ENCODE measurements around the gene DPEP3.
"Not testable (repeated sequence)": the region's sequence is repeated elsewhere in the genome, so short reads cannot be mapped to it uniquely, and the experiment has no call there.

The DPEP3 gene

GRCh38 chr16:67939507-67940445, 40.5 kb downstream of the DPEP3 start:
- H3K79me2 ChIP-seq (ENCODE audit: insufficient read depth, low read depth), result peaks cover 12% of the 10 kb centered on the region; the same call in 1 of the 2 replicates
- peaks cover 16% of the 10 kb centered on the region for H3K4me1 ChIP-seq (ENCODE audit: low read depth, poor library complexity, severe bottlenecking)
- no peaks in the 10 kb centered on the region for H3K27me3 ChIP-seq (ENCODE audit: insufficient read depth, low read depth)
- no peak for TF ChIP-seq CTCF (conservative IDR thresholded peaks at IDR 0.05; ENCODE audit: low read depth, low read length)
- H3K4me3 ChIP-seq (IDR thresholded peaks at IDR 0.05; ENCODE audit: insufficient read depth, low read depth, low read length), result no peak overlapping the region
- H3K27ac ChIP-seq, result no peak overlapping the region
- H2AFZ ChIP-seq (ENCODE audit: low read depth), result no peak overlapping the region
- H3K4me2 ChIP-seq, result no peak overlapping the region
- H4K20me1 ChIP-seq (ENCODE audit: insufficient read depth), result no peaks in the 10 kb centered on the region
- no peak overlapping the region for H3K9ac ChIP-seq
- H3K36me3 ChIP-seq (ENCODE audit: insufficient read depth), result no peaks in the 10 kb centered on the region

GRCh38 chr16:67937713-67938112, 42.6 kb downstream of the DPEP3 start:
- H3K27me3 ChIP-seq (ENCODE audit: insufficient read depth, low read depth); H4K20me1 ChIP-seq (ENCODE audit: insufficient read depth); H3K9ac ChIP-seq; H3K36me3 ChIP-seq (ENCODE audit: insufficient read depth); H2AFZ ChIP-seq (ENCODE audit: low read depth); H3K4me3 ChIP-seq (IDR thresholded peaks at IDR 0.05; ENCODE audit: insufficient read depth, low read depth, low read length): not testable (repeated sequence)
- peak overlapping the region; percentile 85 for H3K4me2 ChIP-seq
- peak overlapping the region; percentile 78; the same call in 1 of the 2 replicates for H3K27ac ChIP-seq
- peaks cover 12% of the 10 kb centered on the region; the same call in 1 of the 2 replicates for H3K79me2 ChIP-seq (ENCODE audit: insufficient read depth, low read depth)
- peaks cover 16% of the 10 kb centered on the region for H3K4me1 ChIP-seq (ENCODE audit: low read depth, poor library complexity, severe bottlenecking)

- H2AFZ ChIP-seq (ENCODE audit: low read depth), result peak overlapping the region; percentile 35
- no peak for TF ChIP-seq CTCF (conservative IDR thresholded peaks at IDR 0.05; ENCODE audit: low read depth, low read length)
- H3K79me2 ChIP-seq (ENCODE audit: insufficient read depth, low read depth), result peaks cover 12% of the 10 kb centered on the region; the same call in 1 of the 2 replicates
- no peak overlapping the region for H3K4me3 ChIP-seq (IDR thresholded peaks at IDR 0.05; ENCODE audit: insufficient read depth, low read depth, low read length)
- peak overlapping the region; percentile 85 for H3K4me2 ChIP-seq
- H3K36me3 ChIP-seq (ENCODE audit: insufficient read depth), result no peaks in the 10 kb centered on the region
- peak overlapping the region; percentile 78 for H3K27ac ChIP-seq
- H3K9ac ChIP-seq, result peak overlapping the region; percentile 80
- H3K4me1 ChIP-seq (ENCODE audit: low read depth, poor library complexity, severe bottlenecking), result peaks cover 16% of the 10 kb centered on the region
- no peaks in the 10 kb centered on the region for H3K27me3 ChIP-seq (ENCODE audit: insufficient read depth, low read depth)
- H4K20me1 ChIP-seq (ENCODE audit: insufficient read depth), result no peaks in the 10 kb centered on the region
These were observed 43.3 kb downstream of the DPEP3 start for GRCh38 chr16:67936880-67937605.

GRCh38 chr16:67936124-67936879, 44.0 kb downstream of the DPEP3 start, which contains the start of gene PSMB10:
TSS of gene PSMB10 (minus strand) at chr16:67936850. CDS start at chr16:67936749, 101 bp downstream.
- Histone ChIP-seq H3K4me1 (ENCODE audit: low read depth, poor library complexity, severe bottlenecking) (peaks cover 16% of the 10 kb centered on the region), H4K20me1 (ENCODE audit: insufficient read depth) (no peaks in the 10 kb centered on the region), H3K79me2 (ENCODE audit: insufficient read depth, low read depth) (peaks cover 12% of the 10 kb centered on the region; the same call in 1 of the 2 replicates), H3K27ac (peak within 1 kb of the TSS; percentile 78), H3K27me3 (ENCODE audit: insufficient read depth, low read depth) (no peaks in the 10 kb centered on the region), H3K36me3 (ENCODE audit: insufficient read depth) (no peaks in the 10 kb centered on the region), H3K4me2 (peak within 1 kb of the TSS; percentile 85), H2AFZ (ENCODE audit: low read depth) (peak within 1 kb of the TSS; percentile 35), H3K9ac (peak within 1 kb of the TSS; percentile 80), H3K4me3 (IDR thresholded peaks at IDR 0.05; ENCODE audit: insufficient read depth, low read depth, low read length) (no peak within 1 kb of the TSS)
- no peak for TF ChIP-seq CTCF (conservative IDR thresholded peaks at IDR 0.05; ENCODE audit: low read depth, low read length)

Data from KMS-11 (cell line).